Measurements from ENCODE around the gene BEST4. TPM values are rescaled to one million over a fixed set of nuclear protein-coding genes. Genes with fewer than 3 reads are reported as not detected.

The BEST4 gene
- total RNA-seq, 1 donor from 2014 or later = 0.84 TPM

DNA sequence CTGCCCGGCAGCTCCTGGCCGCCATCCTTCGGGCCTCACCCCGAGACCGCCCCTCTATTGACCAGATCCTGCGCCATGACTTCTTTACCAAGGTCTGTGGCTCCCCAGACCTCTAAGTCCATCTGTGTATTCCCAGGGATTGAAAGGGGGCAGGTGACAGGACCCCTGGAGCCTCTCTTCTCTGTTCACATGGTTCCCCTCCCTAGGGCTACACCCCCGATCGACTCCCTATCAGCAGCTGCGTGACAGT, 15.0 kb upstream of the BEST4 start:
- Mint-ChIP-seq H3K27ac (peak overlapping the region; percentile 55), H3K36me3 (peaks cover 9% of the 10 kb centered on the region), H3K27me3 (ENCODE audit: insufficient read depth, low read depth) (peaks cover 19% of the 10 kb centered on the region), H3K4me1 (peaks cover 43% of the 10 kb centered on the region), H3K9me3 (no peaks in the 10 kb centered on the region), H3K4me3 (peak overlapping the region; percentile 62)
- no peaks in the 10 kb centered on the region for H3K36me3 ChIP-seq
- H3K4me3 ChIP-seq = no peak overlapping the region
- H4K20me1 ChIP-seq (ENCODE audit: low read depth) = peaks cover 14% of the 10 kb centered on the region
- H2AFZ ChIP-seq (replicated peaks) = no peak overlapping the region
- H3K4me1 ChIP-seq = peaks cover 40% of the 10 kb centered on the region
- H3K9me3 ChIP-seq (ENCODE audit: low read depth) = no peaks in the 10 kb centered on the region
- no peak overlapping the region for H3K27ac ChIP-seq
- DNase-seq (ENCODE audit: low spot score) = no peak
- TF ChIP-seq CTCF (IDR thresholded peaks at IDR 0.05) = no peak
- TF ChIP-seq EZH2phosphoT487 (IDR thresholded peaks at IDR 0.05) = no peak
- TF ChIP-seq EZH2 (IDR thresholded peaks at IDR 0.05) = no peak
- H3K9ac ChIP-seq = no peak overlapping the region
- H3K4me2 ChIP-seq = peak overlapping the region; percentile 57
- H3F3A ChIP-seq (ENCODE audit: low read depth) = peaks cover 32% of the 10 kb centered on the region
- H3K79me2 ChIP-seq (ENCODE audit: low read depth) = no peaks in the 10 kb centered on the region
- H3K27me3 ChIP-seq = peaks cover 9% of the 10 kb centered on the region

DNA sequence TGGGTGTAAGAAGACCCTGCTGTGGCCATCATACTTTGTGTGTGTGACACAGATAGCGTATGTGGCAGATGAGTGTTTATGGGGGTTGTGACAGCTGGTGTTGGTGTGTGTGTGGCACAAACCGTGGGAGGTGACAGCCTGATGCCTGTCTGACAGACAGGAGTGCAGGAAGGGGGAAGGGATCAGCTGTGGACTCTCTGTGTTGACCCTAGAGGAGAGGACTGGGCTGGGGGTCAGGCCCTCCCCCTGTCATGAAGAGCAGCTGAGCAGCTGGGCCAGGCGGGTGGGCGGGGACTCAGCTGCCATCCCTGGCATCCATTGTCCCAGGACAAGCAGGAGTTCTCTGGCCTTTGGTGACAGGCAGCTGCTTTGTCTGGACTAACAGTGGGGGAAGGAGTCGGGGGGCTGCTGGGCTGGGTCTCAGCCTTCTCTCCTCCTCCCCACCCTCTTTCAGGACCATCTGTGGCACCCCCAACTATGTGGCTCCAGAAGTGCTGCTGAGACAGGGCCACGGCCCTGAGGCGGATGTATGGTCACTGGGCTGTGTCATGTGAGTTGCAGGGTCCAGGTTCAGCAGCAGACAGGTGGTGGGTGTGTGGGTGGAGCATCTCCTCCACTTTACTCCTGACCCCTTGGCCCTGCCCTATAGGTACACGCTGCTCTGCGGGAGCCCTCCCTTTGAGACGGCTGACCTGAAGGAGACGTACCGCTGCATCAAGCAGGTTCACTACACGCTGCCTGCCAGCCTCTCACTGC, 14.5 kb upstream of the BEST4 start:
- H3K79me2 ChIP-seq (ENCODE audit: low read depth) = no peaks in the 10 kb centered on the region
- TF ChIP-seq EZH2phosphoT487 (IDR thresholded peaks at IDR 0.05) (no peak), EZH2 (IDR thresholded peaks at IDR 0.05) (no peak), CTCF (IDR thresholded peaks at IDR 0.05) (no peak)
- DNase-seq (ENCODE audit: low spot score) = peak; percentile 86
- peaks cover 14% of the 10 kb centered on the region for H4K20me1 ChIP-seq (ENCODE audit: low read depth)
- Mint-ChIP-seq H3K9me3 (no peaks in the 10 kb centered on the region), H3K27me3 (ENCODE audit: insufficient read depth, low read depth) (peaks cover 17% of the 10 kb centered on the region), H3K4me3 (peak overlapping the region; percentile 70), H3K36me3 (peaks cover 9% of the 10 kb centered on the region), H3K4me1 (peaks cover 38% of the 10 kb centered on the region), H3K27ac (peak overlapping the region; percentile 46)
- no peaks in the 10 kb centered on the region for H3K36me3 ChIP-seq
- H3K27ac ChIP-seq = no peak overlapping the region
- peaks cover 9% of the 10 kb centered on the region for H3K27me3 ChIP-seq
- H3K9me3 ChIP-seq (ENCODE audit: low read depth) = no peaks in the 10 kb centered on the region
- H3K4me1 ChIP-seq = peaks cover 35% of the 10 kb centered on the region
- no peak overlapping the region for H2AFZ ChIP-seq (replicated peaks)
- H3K9ac ChIP-seq = no peak overlapping the region
- H3F3A ChIP-seq (ENCODE audit: low read depth) = peaks cover 29% of the 10 kb centered on the region
- no peak overlapping the region for H3K4me3 ChIP-seq
- peak overlapping the region; percentile 57 for H3K4me2 ChIP-seq

DNA sequence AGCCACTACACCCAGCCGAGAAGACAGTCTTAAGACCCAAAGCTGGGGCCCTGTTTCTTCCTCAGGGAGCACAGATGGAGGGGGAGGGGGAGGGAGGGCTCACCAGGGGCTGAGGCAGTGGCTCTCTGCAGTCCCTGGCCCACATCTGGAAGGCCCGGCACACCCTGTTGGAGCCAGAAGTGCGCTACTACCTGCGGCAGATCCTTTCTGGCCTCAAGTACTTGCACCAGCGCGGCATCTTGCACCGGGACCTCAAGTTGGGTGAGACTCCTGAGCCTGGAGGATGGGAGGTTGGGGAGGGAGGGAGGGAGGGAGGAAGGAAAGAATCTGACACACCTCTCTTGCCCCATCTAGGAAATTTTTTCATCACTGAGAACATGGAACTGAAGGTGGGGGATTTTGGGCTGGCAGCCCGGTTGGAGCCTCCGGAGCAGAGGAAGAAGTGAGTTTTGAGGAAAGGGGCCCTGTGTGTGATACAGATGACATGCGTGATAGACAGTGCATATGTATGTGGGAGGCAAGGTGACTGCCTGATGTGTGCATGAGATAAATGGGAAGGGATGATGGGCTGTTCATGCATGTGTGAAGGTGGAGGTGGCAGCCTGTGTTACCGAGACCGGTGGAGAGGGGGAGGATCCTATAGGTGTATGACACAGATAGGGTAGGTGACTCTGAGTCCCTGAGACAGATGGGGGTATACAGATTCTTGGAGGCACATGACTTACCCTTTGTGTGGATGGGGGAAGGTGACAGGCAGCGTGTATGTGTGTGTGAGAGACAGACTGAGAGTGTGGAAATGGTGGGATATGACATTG, 13.7 kb upstream of the BEST4 start:
- peak overlapping the region; percentile 90 for H3K4me3 Mint-ChIP-seq
- no peak overlapping the region for H3K9ac ChIP-seq
- peaks cover 30% of the 10 kb centered on the region for H3K4me1 Mint-ChIP-seq
- no peak overlapping the region for H3K27ac ChIP-seq
- peak overlapping the region; percentile 12 for H3K27ac Mint-ChIP-seq
- peaks cover 29% of the 10 kb centered on the region for H3K4me1 ChIP-seq
- TF ChIP-seq EZH2 (IDR thresholded peaks at IDR 0.05) (no peak), EZH2phosphoT487 (IDR thresholded peaks at IDR 0.05) (no peak), CTCF (IDR thresholded peaks at IDR 0.05) (no peak)
- H3K9me3 ChIP-seq (ENCODE audit: low read depth) = no peaks in the 10 kb centered on the region
- H3K4me2 ChIP-seq = peak overlapping the region; percentile 57
- H2AFZ ChIP-seq (replicated peaks) = no peak overlapping the region
- peaks cover 9% of the 10 kb centered on the region for H3K27me3 Mint-ChIP-seq (ENCODE audit: insufficient read depth, low read depth)
- H3F3A ChIP-seq (ENCODE audit: low read depth) = peaks cover 26% of the 10 kb centered on the region
- no peak overlapping the region for H3K4me3 ChIP-seq
- no peaks in the 10 kb centered on the region for H3K79me2 ChIP-seq (ENCODE audit: low read depth)
- peaks cover 9% of the 10 kb centered on the region for H3K27me3 ChIP-seq
- DNase-seq (ENCODE audit: low spot score) = no peak
- H3K9me3 Mint-ChIP-seq = no peaks in the 10 kb centered on the region
- peaks cover 14% of the 10 kb centered on the region for H4K20me1 ChIP-seq (ENCODE audit: low read depth)
- H3K36me3 Mint-ChIP-seq = peaks cover 9% of the 10 kb centered on the region
- no peaks in the 10 kb centered on the region for H3K36me3 ChIP-seq

Data from neural progenitor cell (in vitro differentiated cells).